Neuronal stem cell (in vitro differentiated cells): ENCODE measurements around the gene FNIP2.

ENCODE experiments used
- DNase-seq: peaks from one replicate; pipeline ENCODE4 v3.0.0-alpha.2; 2013; ENCODE audit warnings: low spot score
- H2AFZ ChIP-seq: one replicate; pipeline ENCODE4 v1.6.1; 2013; ENCODE audit warnings: mild to moderate bottlenecking, low read length, inconsistent platforms
- H2AK5ac ChIP-seq: 2 replicates; pipeline ENCODE4 v1.6.1; 2013; ENCODE audit warnings: low read depth, mild to moderate bottlenecking, inconsistent platforms, low read length, moderate library complexity, mixed read lengths
- H2BK120ac ChIP-seq: 2 replicates; pipeline ENCODE4 v1.6.1; 2013; ENCODE audit warnings: low read depth, mild to moderate bottlenecking, inconsistent platforms, low read length, moderate library complexity, mixed read lengths
- H2BK12ac ChIP-seq: one replicate; pipeline ENCODE4 v1.6.1; 2013; ENCODE audit warnings: low read length, inconsistent platforms
- H2BK15ac ChIP-seq: 2 replicates; pipeline ENCODE4 v1.6.1; 2013; ENCODE audit warnings: mild to moderate bottlenecking, low read length, inconsistent platforms, mixed read lengths
- H2BK5ac ChIP-seq: one replicate; pipeline ENCODE4 v1.6.1; 2013; ENCODE audit warnings: inconsistent platforms, mild to moderate bottlenecking, low read length, moderate library complexity
- H3K14ac ChIP-seq: one replicate; pipeline ENCODE4 v1.6.1; 2013; ENCODE audit warnings: low read length, inconsistent platforms
- H3K18ac ChIP-seq: 2 replicates; pipeline ENCODE4 v1.6.1; 2013; ENCODE audit warnings: low read length, inconsistent platforms
- H3K23ac ChIP-seq: 2 replicates; pipeline ENCODE4 v1.6.1; 2013; ENCODE audit warnings: low read depth, mild to moderate bottlenecking, mixed read lengths, low read length, inconsistent platforms; ENCODE audit not compliant: poor library complexity
- H3K27ac ChIP-seq: replicated peaks from 3 replicates; pipeline ENCODE4 v1.5.1; 2013; ENCODE audit warnings: low read length, inconsistent platforms
- H3K27me3 ChIP-seq, 3 experiments: 2 replicates each; pipeline ENCODE4 v1.6.1; 2013; ENCODE audit warnings: low read length in 3 of 3, mild to moderate bottlenecking in 2 of 3, inconsistent platforms in 1 of 3, low read depth in 1 of 3, mixed read lengths in 1 of 3, moderate library complexity in 1 of 3; ENCODE audit not compliant: control insufficient read depth in 3 of 3, insufficient read depth in 3 of 3
- H3K36me3 ChIP-seq, 2 donors: replicated peaks in 1 of 2; 2 replicates each; pipeline ENCODE4 v1.6.1; 2013; ENCODE audit warnings: low read length in 2 of 2; ENCODE audit not compliant: control insufficient read depth in 2 of 2, insufficient read depth in 2 of 2
- H3K4ac ChIP-seq: 2 replicates; pipeline ENCODE4 v1.6.1; 2013; ENCODE audit warnings: inconsistent platforms, mild to moderate bottlenecking, low read length, moderate library complexity
- H3K4me1 ChIP-seq, 2 donors: 1 replicate in 1 of 2; 2 replicates in 1 of 2; pipeline ENCODE4 v1.6.1; 2013; ENCODE audit warnings: low read length in 2 of 2, low read depth in 1 of 2; ENCODE audit not compliant: control insufficient read depth in 2 of 2, insufficient read depth in 1 of 2
- H3K4me2 ChIP-seq: one replicate; pipeline ENCODE4 v1.6.1; 2013; ENCODE audit warnings: mild to moderate bottlenecking, low read length, inconsistent platforms; ENCODE audit not compliant: insufficient read depth, poor library complexity, severe bottlenecking
- H3K4me3 ChIP-seq, 2 donors: 2 replicates each; pipeline ENCODE4 v1.5.1; 2013; ENCODE audit warnings: low read length in 2 of 2, mild to moderate bottlenecking in 2 of 2, inconsistent platforms in 1 of 2, moderate library complexity in 1 of 2
- H3K79me1 ChIP-seq: one replicate; pipeline ENCODE4 v1.6.1; 2013; ENCODE audit warnings: low read depth, mild to moderate bottlenecking, inconsistent platforms, low read length, moderate library complexity
- H3K9ac ChIP-seq: one replicate; pipeline ENCODE4 v1.6.1; 2013; ENCODE audit warnings: mild to moderate bottlenecking, low read depth, low read length, inconsistent platforms; ENCODE audit not compliant: poor library complexity
- H3K9me3 ChIP-seq, 2 donors: replicated peaks in 1 of 2; 2 replicates each; pipeline versions ENCODE3 to v1.6.1; 2013; ENCODE audit warnings: low read length in 2 of 2, mild to moderate bottlenecking in 2 of 2, inconsistent platforms in 1 of 2, low read depth in 1 of 2, mixed read lengths in 1 of 2, moderate library complexity in 1 of 2; ENCODE audit not compliant: control insufficient read depth in 2 of 2, insufficient read depth in 1 of 2
- H4K8ac ChIP-seq: one replicate; pipeline ENCODE4 v1.6.1; 2013; ENCODE audit warnings: low read depth, mild to moderate bottlenecking, inconsistent platforms, low read length, moderate library complexity
- H4K91ac ChIP-seq: one replicate; pipeline ENCODE4 v1.6.1; 2013; ENCODE audit warnings: low read length, low read depth, mild to moderate bottlenecking, inconsistent platforms; ENCODE audit not compliant: poor library complexity
- WGBS, 2 donors: extraction: QIAGEN DNeasy Blood & Tissue Kit; methylation state at CpG; one replicate each; pipeline ENCODE4 v1.1.7; 2013; ENCODE audit warnings: missing lambda C conversion rate in 2 of 2, mixed read lengths in 1 of 2; ENCODE audit not compliant: insufficient read length in 2 of 2, insufficient replicate concordance in 1 of 2; ENCODE audit errors: extremely low coverage in 2 of 2; 5-methylcytosine and 5-hydroxymethylcytosine counted together

FNIP2 gene

DNA sequence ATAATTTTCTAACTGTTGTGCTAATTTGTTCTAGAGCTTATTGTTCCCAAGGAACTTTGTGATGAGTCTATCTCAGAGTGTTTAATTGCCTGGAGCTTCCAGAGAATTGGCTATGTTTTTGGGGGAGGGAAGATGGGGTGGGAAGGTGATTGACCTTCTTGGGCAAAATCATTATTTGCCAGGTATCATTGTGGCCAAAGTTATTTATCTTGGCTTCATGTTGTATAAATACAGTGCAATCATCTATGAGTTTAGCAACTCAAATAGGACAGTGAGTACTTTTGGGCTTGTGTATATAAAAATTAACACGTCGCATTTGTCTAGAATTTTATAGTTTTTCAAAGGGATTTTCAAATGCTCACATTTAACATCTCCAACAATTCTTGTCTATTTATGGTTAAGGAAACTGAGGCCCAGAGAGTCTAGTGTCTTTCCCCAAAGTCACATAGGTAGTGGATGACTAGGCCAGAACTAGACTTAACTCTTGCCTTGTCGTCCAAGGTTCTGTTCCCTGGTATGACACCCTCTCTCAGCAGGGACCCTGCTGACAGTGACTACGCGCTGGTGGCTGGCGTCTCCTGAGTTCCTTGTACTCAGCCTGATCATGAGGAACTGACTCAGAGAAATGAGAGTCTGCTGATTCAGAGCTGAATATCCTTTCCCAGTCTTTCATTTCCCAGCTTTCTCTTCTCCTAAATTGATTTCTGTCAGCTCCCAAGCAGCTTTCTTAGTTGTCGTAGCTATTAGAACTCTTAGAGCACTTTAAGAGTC, 27.7 kb downstream of the FNIP2 start:
- no peaks in the 10 kb centered on the region for H3K36me3 ChIP-seq
- H3K27me3 ChIP-seq = no peaks in the 10 kb centered on the region
- no peaks in the 10 kb centered on the region for H3K9me3 ChIP-seq
- no peak overlapping the region for H3K27ac ChIP-seq
- H2BK5ac ChIP-seq = no peak overlapping the region
- WGBS, 2 donors = no CpG with 5 or more reads among the region's 7 CpGs
- H2BK12ac ChIP-seq = no peak overlapping the region
- no peak overlapping the region for H3K23ac ChIP-seq
- H3K9ac ChIP-seq = no peak overlapping the region
- no peak overlapping the region for H2BK15ac ChIP-seq
- no peak overlapping the region for H2AK5ac ChIP-seq
- H3K4me1 ChIP-seq = peaks cover 0 to 5% of the 10 kb centered on the region in 2 donors
- no peak overlapping the region for H3K4ac ChIP-seq
- no peak for DNase-seq
- H3K79me1 ChIP-seq = no peaks in the 10 kb centered on the region
- H3K18ac ChIP-seq = no peak overlapping the region
- H4K8ac ChIP-seq = no peak overlapping the region
- no peak overlapping the region for H2AFZ ChIP-seq
- H3K4me3 ChIP-seq = no peak overlapping the region
- H3K4me2 ChIP-seq = no peak overlapping the region
- H4K91ac ChIP-seq = no peak overlapping the region
- no peak overlapping the region for H3K14ac ChIP-seq
- H2BK120ac ChIP-seq = no peak overlapping the region

- Histone ChIP-seq H3K4me2 (no peak overlapping the region), H4K91ac (no peak overlapping the region), H2AFZ (no peak overlapping the region), H3K36me3 (no peaks in the 10 kb centered on the region), H3K27me3 (no peaks in the 10 kb centered on the region), H2BK120ac (no peak overlapping the region), H3K4ac (no peak overlapping the region), H3K4me1 (peaks cover 0 to 5% of the 10 kb centered on the region in 2 donors), H4K8ac (no peak overlapping the region), H3K4me3 (no peak overlapping the region), H3K14ac (no peak overlapping the region), H2BK5ac (no peak overlapping the region), H2BK15ac (no peak overlapping the region), H2BK12ac (no peak overlapping the region), H3K79me1 (no peaks in the 10 kb centered on the region), H3K18ac (no peak overlapping the region), H3K27ac (no peak overlapping the region), H2AK5ac (no peak overlapping the region), H3K9ac (no peak overlapping the region), H3K9me3 (no peaks in the 10 kb centered on the region), H3K23ac (no peak overlapping the region)
- WGBS, 2 donors = no CpG with 5 or more reads among the region's 7 CpGs
- no peak for DNase-seq
These were observed 29.2 kb downstream of the FNIP2 start for GRCh38 chr4:158798062-158798461.

GRCh38 chr4:158799013-158799770, 30.4 kb downstream of the FNIP2 start:
- Histone ChIP-seq H3K4me2 (no peak overlapping the region), H3K27me3 (no peaks in the 10 kb centered on the region), H3K4me1 (peaks cover 0 to 5% of the 10 kb centered on the region in 2 donors), H2BK12ac (no peak overlapping the region), H2AFZ (no peak overlapping the region), H4K91ac (no peak overlapping the region), H2AK5ac (no peak overlapping the region), H2BK5ac (no peak overlapping the region), H3K14ac (no peak overlapping the region), H3K79me1 (no peaks in the 10 kb centered on the region), H4K8ac (no peak overlapping the region), H2BK120ac (no peak overlapping the region), H3K36me3 (no peaks in the 10 kb centered on the region), H3K27ac (no peak overlapping the region), H3K9ac (no peak overlapping the region), H3K9me3 (no peaks in the 10 kb centered on the region), H3K18ac (no peak overlapping the region), H2BK15ac (no peak overlapping the region), H3K4ac (no peak overlapping the region), H3K4me3 (no peak overlapping the region), H3K23ac (no peak overlapping the region)
- DNase-seq = no peak

- no peak overlapping the region for H3K27ac ChIP-seq
- H3K23ac ChIP-seq = no peak overlapping the region
- no CpG with 5 or more reads among the region's 7 CpGs for WGBS, 2 donors
- no peak overlapping the region for H3K4me3 ChIP-seq
- H3K14ac ChIP-seq = no peak overlapping the region
- H2AFZ ChIP-seq = no peak overlapping the region
- no peak overlapping the region for H2AK5ac ChIP-seq
- no peaks in the 10 kb centered on the region for H3K36me3 ChIP-seq
- H4K8ac ChIP-seq = no peak overlapping the region
- H3K4me2 ChIP-seq = no peak overlapping the region
- no peak overlapping the region for H3K9ac ChIP-seq
- peaks cover 0 to 5% of the 10 kb centered on the region in 2 donors for H3K4me1 ChIP-seq
- H3K79me1 ChIP-seq = no peaks in the 10 kb centered on the region
- H2BK120ac ChIP-seq = no peak overlapping the region
- no peaks in the 10 kb centered on the region for H3K27me3 ChIP-seq
- DNase-seq = no peak
- H2BK5ac ChIP-seq = no peak overlapping the region
- no peak overlapping the region for H4K91ac ChIP-seq
- H2BK12ac ChIP-seq = no peak overlapping the region
- no peak overlapping the region for H3K4ac ChIP-seq
- no peak overlapping the region for H3K18ac ChIP-seq
- no peaks in the 10 kb centered on the region for H3K9me3 ChIP-seq
- H2BK15ac ChIP-seq = no peak overlapping the region
These were observed 31.0 kb downstream of the FNIP2 start for GRCh38 chr4:158799856-158800255.
